Right lobe of liver (tissue), 6 donors: ENCODE results near the gene HTD2. TPM values are rescaled to one million over a fixed set of nuclear protein-coding genes. Genes with fewer than 3 reads are reported as not detected.

Experiments used
- ATAC-seq, 4 donors: fragments of 200-7000 bp; cut with Tn5 transposase; one replicate each; pipeline ENCODE4 v1.9.1; 2020; ENCODE audit warnings: mild to moderate bottlenecking in 4 of 4, moderate library complexity in 4 of 4
- DNase-seq, 3 donors: peaks; one replicate each; pipeline ENCODE4 v3.0.0-alpha.2; 2020
- H3K27ac ChIP-seq, 3 donors: fragments of 200-600 bp; one replicate each; pipeline ENCODE4 v1.8.0; 2022
- H3K27me3 ChIP-seq, 2 donors: fragments of 200-600 bp; one replicate each; pipeline ENCODE4 v1.8.0; 2022
- H3K36me3 ChIP-seq, 4 donors: fragments of 200-600 bp; sonication (generic) in 1 of 4; one replicate each; pipeline versions ENCODE4 v1.5.1 to v1.8.0; 2017 to 2022; ENCODE audit warnings: control low read depth in 1 of 4
- H3K4me1 ChIP-seq, 4 donors: fragments of 200-600 bp; sonication (generic) in 1 of 4; one replicate each; pipeline versions ENCODE4 v1.5.1 to v1.8.0; 2017 to 2022; ENCODE audit warnings: control low read depth in 1 of 4
- H3K4me3 ChIP-seq, 3 donors: fragments of 200-600 bp; one replicate each; pipeline ENCODE4 v1.8.0; 2022
- H3K9me3 ChIP-seq, 4 donors: fragments of 200-600 bp; sonication (generic) in 1 of 4; one replicate each; pipeline versions ENCODE4 v1.5.1 to v1.8.0; 2017 to 2022; ENCODE audit warnings: control low read depth in 1 of 4
- CTCF ChIP-seq, 4 donors: fragments of 200-600 bp in 3 of 4; fragments of 450-650 bp in 1 of 4; IDR thresholded peaks; one replicate each; pipeline versions ENCODE4 v1.5.1 to v1.8.0; 2016 to 2022; ENCODE audit warnings: antibody characterized with exemption in 4 of 4, mild to moderate bottlenecking in 2 of 4
- POLR2A ChIP-seq: fragments of 450-650 bp; IDR thresholded peaks from one replicate; pipeline ENCODE4 v1.6.1; 2017; ENCODE audit warnings: antibody characterized with exemption, mild to moderate bottlenecking
- WGBS: methylation state at CpG from one replicate; pipeline ENCODE4 v1.1.6; 2018; ENCODE audit warnings: low coverage, low lambda C conversion rate; ENCODE audit not compliant: insufficient coverage; ENCODE audit errors: missing lambda C conversion rate; 5-methylcytosine and 5-hydroxymethylcytosine counted together
- intact Hi-C, 2 donors: fragments of 100-400 bp; cut with DNase I; formaldehyde crosslinking; loops; one replicate each; pipeline versions ENCODE4 v1.11.2 to v1.14.1; 2022
- total RNA-seq, 6 experiments: library from RNA; depleted of rRNA in 2 of 6; stranded (reverse); fragments of >200 nt in 2 of 6; fragmentation: NEBNext Ultra II Directional in 3 of 6; extraction: Animal tissue kit (Norgen Biotek cat#: 25700) in 3 of 6; gene quantifications; one replicate each; pipeline versions ENCODE4 v1.1.0 to v1.2.4, GENCODE V29; 2016 to 2023
- donor health status: DM: no; HTN: yes; CAD: no.
- donor health status: DM: no; HTN: no; CAD: no.
- donor health status: DM: no; HTN: no; CAD: no.
- donor health status: DM: no; HTN: yes; CAD: no.
- donor health status: DM: no; HTN: yes; CAD: no.

Gene HTD2
- total RNA-seq, 6 experiments from 2014 or later: 6.1 to 9.9 (median 8.5) TPM

GRCh38 chr3:58307639-58308215, 1.4 kb downstream of the HTD2 start:
- intact Hi-C loops: loop anchor here in 1 of 2 donors (10.0 kb wide), 1 partner anchor 303 kb away; the partner anchor contains the start of gene FLNB
- DNase-seq (no peak), ATAC-seq (peak in 1 of 4 donors; percentile 9)
- WGBS: 20% methylated on average over 8 of the region's 10 CpGs
- no peak for TF ChIP-seq POLR2A
- TF ChIP-seq CTCF (IDR thresholded peaks at IDR 0.05): peak; percentile 32 to 52 (median 45)
- Histone ChIP-seq H3K4me3 (peak overlapping the region; percentile 57 to 96 (median 68)), H3K9me3 (no peaks in the 10 kb centered on the region), H3K4me1 (peaks cover 0 to 21% (median 12%) of the 10 kb centered on the region in 4 donors), H3K36me3 (peaks cover 0 to 30% (median 11%) of the 10 kb centered on the region in 4 donors), H3K27me3 (no peaks in the 10 kb centered on the region), H3K27ac (peak overlapping the region in 1 of 3 donors; percentile 98)

- 0% methylated on average over 1 of the region's 1 CpG for WGBS
- intact Hi-C loops: loop anchor here in 1 of 2 donors (10.0 kb wide), 1 partner anchor 304 kb away; the partner anchor contains the start of gene FLNB
- TF ChIP-seq CTCF (IDR thresholded peaks at IDR 0.05) (no peak), POLR2A (no peak)
- Histone ChIP-seq H3K27me3 (no peaks in the 10 kb centered on the region), H3K27ac (peak overlapping the region in 1 of 3 donors; percentile 13), H3K36me3 (peaks cover 0 to 40% (median 12%) of the 10 kb centered on the region in 4 donors), H3K4me1 (peaks cover 0 to 21% (median 12%) of the 10 kb centered on the region in 4 donors), H3K9me3 (no peaks in the 10 kb centered on the region), H3K4me3 (no peak overlapping the region)
- ATAC-seq (no peak), DNase-seq (no peak)
Measured at GRCh38 chr3:58308728-58309127, 2.4 kb downstream of the HTD2 start.

- H3K27me3 ChIP-seq: no peaks in the 10 kb centered on the region
- H3K27ac ChIP-seq: no peak overlapping the region
- peaks cover 0 to 6% (median 2%) of the 10 kb centered on the region in 4 donors for H3K4me1 ChIP-seq
- H3K4me3 ChIP-seq: no peak overlapping the region
- no peak for TF ChIP-seq CTCF (IDR thresholded peaks at IDR 0.05)
- no peak for TF ChIP-seq POLR2A
- WGBS: 53% methylated on average over 2 of the region's 2 CpGs
- no peaks in the 10 kb centered on the region for H3K9me3 ChIP-seq
- peak in 1 of 4 donors; percentile 36 for ATAC-seq
- no peak for DNase-seq
- H3K36me3 ChIP-seq: peaks cover 0 to 53% (median 16%) of the 10 kb centered on the region in 4 donors
- intact Hi-C loops: loop anchor here (5.0 to 10.0 kb wide), 3 partner anchors 94 to 217 kb away; partner anchors contain the start of gene ACOX2 (in 2 of the 2)
Measured at GRCh38 chr3:58317811-58318210, 11.5 kb downstream of the HTD2 start.

GRCh38 chr3:58321791-58322190, 15.5 kb downstream of the HTD2 start:
- intact Hi-C loops: no loop called here
- WGBS: 87% methylated on average over 2 of the region's 7 CpGs
- no peaks in the 10 kb centered on the region for H3K27me3 ChIP-seq
- DNase-seq (no peak), ATAC-seq (no peak)
- H3K36me3 ChIP-seq: peaks cover 0 to 17% (median 8%) of the 10 kb centered on the region in 4 donors
- H3K27ac ChIP-seq: no peak overlapping the region
- H3K9me3 ChIP-seq: no peaks in the 10 kb centered on the region
- H3K4me3 ChIP-seq: no peak overlapping the region
- no peak for TF ChIP-seq POLR2A
- TF ChIP-seq CTCF (IDR thresholded peaks at IDR 0.05): no peak
- peaks cover 0 to 16% (median 8%) of the 10 kb centered on the region in 4 donors for H3K4me1 ChIP-seq
